ENCODE results near the gene RCOR1.
"Not testable (repeated sequence)": the region's sequence is repeated elsewhere in the genome, so short reads cannot be mapped to it uniquely, and the experiment has no call there.

RCOR1 gene

GRCh38 chr14:102751088-102751487 is 158.6 kb downstream of the RCOR1 start:
- no peak for DNase-seq (ENCODE audit: low spot score)

- no peak for DNase-seq (ENCODE audit: low spot score)
These were observed 159.9 kb downstream of the RCOR1 start for GRCh38 chr14:102752239-102752847.

- DNase-seq (ENCODE audit: low spot score): no peak
These were observed 162.2 kb downstream of the RCOR1 start for GRCh38 chr14:102754370-102755262.

- no peak for DNase-seq (ENCODE audit: low spot score)
These were observed 165.2 kb downstream of the RCOR1 start for GRCh38 chr14:102757646-102758045.

- DNase-seq (ENCODE audit: low spot score): no peak
These were observed 165.6 kb downstream of the RCOR1 start for GRCh38 chr14:102758087-102758486.

GRCh38 chr14:102759456-102760187 is 167.2 kb downstream of the RCOR1 start:
- no peak for DNase-seq (ENCODE audit: low spot score)

GRCh38 chr14:102760496-102761193 is 168.2 kb downstream of the RCOR1 start:
- DNase-seq (ENCODE audit: low spot score): no peak

GRCh38 chr14:102761206-102761605 is 168.8 kb downstream of the RCOR1 start:
- DNase-seq (ENCODE audit: low spot score): no peak

GRCh38 chr14:102764220-102764671 is 171.8 kb downstream of the RCOR1 start:
- DNase-seq (ENCODE audit: low spot score): no peak

GRCh38 chr14:102765770-102766169 is 173.3 kb downstream of the RCOR1 start:
- not testable (repeated sequence) for DNase-seq (ENCODE audit: low spot score)

GRCh38 chr14:102768223-102769048 is 176.0 kb downstream of the RCOR1 start:
- no peak for DNase-seq (ENCODE audit: low spot score)

- DNase-seq (ENCODE audit: low spot score): no peak
These were observed 176.5 kb downstream of the RCOR1 start for GRCh38 chr14:102769049-102769327.

GRCh38 chr14:102770147-102771123 is 178.0 kb downstream of the RCOR1 start:
- no peak for DNase-seq (ENCODE audit: low spot score)

GRCh38 chr14:102771144-102771543 is 178.7 kb downstream of the RCOR1 start:
- no peak for DNase-seq (ENCODE audit: low spot score)

- no peak for DNase-seq (ENCODE audit: low spot score)
These were observed 180.5 kb downstream of the RCOR1 start for GRCh38 chr14:102772781-102773570.

GRCh38 chr14:102774391-102775153 is 182.1 kb downstream of the RCOR1 start:
- peak; percentile 84 for DNase-seq (ENCODE audit: low spot score)

- DNase-seq (ENCODE audit: low spot score): peak; percentile 81
These were observed 183.7 kb downstream of the RCOR1 start for GRCh38 chr14:102775855-102776760.
